Lower lobe of right lung (tissue), 2 donors: ENCODE measurements around the gene ZBTB6. TPM values are rescaled to one million over a fixed set of nuclear protein-coding genes. Genes with fewer than 3 reads are reported as not detected.
"Not testable (repeated sequence)": the region's sequence is repeated elsewhere in the genome, so short reads cannot be mapped to it uniquely, and the experiment has no call there.

ENCODE experiments used
- ATAC-seq, 2 donors: fragments of 200-7000 bp; cut with Tn5 transposase; one replicate each; pipeline ENCODE4 v1.9.1; 2020 to 2022; ENCODE audit warnings: mild to moderate bottlenecking in 2 of 2, moderate library complexity in 2 of 2
- DNase-seq: peaks from one replicate; pipeline ENCODE4 v3.0.0-alpha.2; 2020
- H3K27ac ChIP-seq: fragments of 200-600 bp; one replicate; pipeline ENCODE4 v1.8.0; 2022
- H3K27me3 ChIP-seq: fragments of 200-600 bp; one replicate; pipeline ENCODE4 v1.8.0; 2022; ENCODE audit warnings: low read depth
- H3K36me3 ChIP-seq: fragments of 200-600 bp; one replicate; pipeline ENCODE4 v1.8.0; 2022; ENCODE audit warnings: mild to moderate bottlenecking
- H3K4me1 ChIP-seq: fragments of 200-600 bp; one replicate; pipeline ENCODE4 v1.8.0; 2022
- H3K4me3 ChIP-seq: fragments of 200-600 bp; one replicate; pipeline ENCODE4 v1.8.0; 2022; ENCODE audit warnings: mild to moderate bottlenecking
- H3K9me3 ChIP-seq: fragments of 200-600 bp; one replicate; pipeline ENCODE4 v1.8.0; 2022
- CTCF ChIP-seq: fragments of 200-600 bp; IDR thresholded peaks from one replicate; pipeline ENCODE4 v1.8.0; 2022; ENCODE audit warnings: antibody characterized with exemption, mild to moderate bottlenecking
- intact Hi-C: fragments of 100-400 bp; cut with DNase I; formaldehyde crosslinking; loops from one replicate; pipeline ENCODE4 v1.11.0; 2022
- total RNA-seq: library from RNA; stranded (reverse); fragmentation: NEBNext Ultra II Directional; extraction: Animal tissue kit (Norgen Biotek cat#: 25700); gene quantifications from one replicate; pipeline ENCODE4 v1.2.1, GENCODE V29; 2021
- donor health status: DM: no; HTN: yes; CAD: no; lungs with severe emphysema.

The ZBTB6 gene
- total RNA-seq, 1 donor from 2014 or later: 8.9 TPM

- H3K36me3 ChIP-seq: peaks cover 31% of the 10 kb centered on the region
- ATAC-seq (no peak), DNase-seq (no peak)
- H3K4me1 ChIP-seq: no peaks in the 10 kb centered on the region
- no peak for TF ChIP-seq CTCF
- intact Hi-C loops: no loop called here
- H3K27me3 ChIP-seq: no peaks in the 10 kb centered on the region
- no peak overlapping the region for H3K4me3 ChIP-seq
- no peak overlapping the region for H3K27ac ChIP-seq
- no peaks in the 10 kb centered on the region for H3K9me3 ChIP-seq
These were observed 9.6 kb upstream of the ZBTB6 start for GRCh38 chr9:122922713-122923112.

GRCh38 chr9:122918310-122918709 lies 5.2 kb upstream of the ZBTB6 start:
- H3K36me3 ChIP-seq: peaks cover 34% of the 10 kb centered on the region
- DNase-seq (no peak), ATAC-seq (no peak)
- H3K27me3 ChIP-seq: no peaks in the 10 kb centered on the region
- H3K9me3 ChIP-seq: no peaks in the 10 kb centered on the region
- TF ChIP-seq CTCF: no peak
- peaks cover 4% of the 10 kb centered on the region for H3K4me1 ChIP-seq
- intact Hi-C loops: no loop called here
- H3K27ac ChIP-seq: no peak overlapping the region
- H3K4me3 ChIP-seq: no peak overlapping the region

- no peak for ATAC-seq
- DNase-seq: no peak
- peaks cover 16% of the 10 kb centered on the region for H3K4me1 ChIP-seq
- no peak for TF ChIP-seq CTCF
- H3K27me3 ChIP-seq: no peaks in the 10 kb centered on the region
- intact Hi-C loops: no loop called here
- H3K4me3 ChIP-seq: peak overlapping the region; percentile 90
- H3K9me3 ChIP-seq: no peaks in the 10 kb centered on the region
- peak overlapping the region; percentile 85 for H3K27ac ChIP-seq
- peaks cover 37% of the 10 kb centered on the region for H3K36me3 ChIP-seq
These were observed 506 bp downstream of the ZBTB6 start for GRCh38 chr9:122912671-122912963.

GRCh38 chr9:122906122-122906521 lies 7.0 kb downstream of the ZBTB6 start:
- intact Hi-C loops, H3K27me3 ChIP-seq, H3K4me3 ChIP-seq, DNase-seq, ATAC-seq, H3K9me3 ChIP-seq, H3K27ac ChIP-seq: not testable (repeated sequence)
- H3K4me1 ChIP-seq: peaks cover 32% of the 10 kb centered on the region
- peaks cover 29% of the 10 kb centered on the region for H3K36me3 ChIP-seq

GRCh38 chr9:122904823-122905710 lies 8.1 kb downstream of the ZBTB6 start, which contains the start of gene RC3H2:
RC3H2 (minus strand) TSS chr9:122905359; CDS start chr9:122897509, 7,850 bp downstream.
- no peak for TF ChIP-seq CTCF
- ATAC-seq (peak; percentile 98 to 99), DNase-seq (peak; percentile 98)
- H3K27me3 ChIP-seq: no peaks in the 10 kb centered on the region
- H3K9me3 ChIP-seq: no peaks in the 10 kb centered on the region
- peaks cover 42% of the 10 kb centered on the region for H3K4me1 ChIP-seq
- H3K27ac ChIP-seq: peak within 1 kb of the TSS; percentile 95
- peak within 1 kb of the TSS; percentile 93 for H3K4me3 ChIP-seq
- H3K36me3 ChIP-seq: peaks cover 18% of the 10 kb centered on the region
- intact Hi-C loops: no loop called here

- peak; percentile 55 for DNase-seq
These were observed 8.7 kb downstream of the ZBTB6 start for GRCh38 chr9:122904466-122904822.

More at GRCh38 chr9:122904466-122904822, 8.7 kb downstream of the ZBTB6 start:
- Histone ChIP-seq H3K36me3 (peaks cover 12% of the 10 kb centered on the region), H3K4me1 (peaks cover 48% of the 10 kb centered on the region), H3K4me3 (peak overlapping the region; percentile 93), H3K9me3 (no peaks in the 10 kb centered on the region), H3K27me3 (no peaks in the 10 kb centered on the region), H3K27ac (peak overlapping the region; percentile 95)
- TF ChIP-seq CTCF: no peak
- ATAC-seq: peak; percentile 59 to 65
- intact Hi-C loops: no loop called here
